HG03558 (cell line): Measurements from ENCODE around the gene EDEM3.

Source experiments
- ATAC-seq: cut with Tn5 transposase; IDR thresholded peaks from one replicate; pipeline ENCODE4 v1.9.1; 2021; ENCODE audit warnings: moderate number of reproducible peaks; ENCODE audit not compliant: unreplicated experiment; ENCODE audit errors: extremely low read depth

EDEM3 gene

GRCh38 chr1:184743062-184743756 is 11.4 kb downstream of the EDEM3 start:
- ATAC-seq: no peak

DNA sequence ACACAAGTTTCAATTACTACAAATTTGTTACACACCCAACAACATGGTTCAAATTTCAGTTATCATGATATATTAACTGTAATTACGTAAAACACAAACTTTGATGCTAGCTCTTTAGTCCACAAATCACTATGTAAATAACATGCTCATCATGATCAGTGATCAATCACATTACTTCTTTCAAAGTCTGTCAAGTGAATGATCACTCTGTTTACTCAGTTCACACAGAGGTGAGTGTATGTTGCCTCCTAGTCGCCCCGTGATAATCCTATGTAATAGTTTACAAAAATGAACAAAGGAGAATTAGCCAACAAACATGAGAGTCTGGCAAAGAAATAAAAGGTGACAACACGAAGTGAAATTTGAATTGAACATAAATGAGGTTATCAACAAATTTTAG is 14.3 kb downstream of the EDEM3 start:
- ATAC-seq: no peak

- no peak for ATAC-seq
Measured at GRCh38 chr1:184739796-184740195, 14.9 kb downstream of the EDEM3 start.

DNA sequence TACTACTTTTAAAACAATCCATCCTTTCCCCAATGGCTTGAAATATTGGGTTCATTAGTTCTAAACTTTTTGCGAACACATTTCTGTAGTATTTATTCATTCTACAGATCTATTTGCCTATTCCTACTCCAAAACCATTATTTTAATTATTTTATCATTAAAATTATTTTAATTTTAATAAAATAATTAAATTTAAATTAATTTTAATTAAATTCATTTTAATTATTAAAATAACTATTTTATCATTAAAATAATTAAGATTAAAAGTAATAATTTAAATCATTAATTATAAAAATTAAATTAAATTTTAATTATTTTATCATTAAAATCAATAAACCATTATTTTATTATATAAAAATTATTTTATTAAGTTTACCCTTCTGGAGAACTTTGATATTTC is 15.6 kb downstream of the EDEM3 start:
- no peak for ATAC-seq

GRCh38 chr1:184734980-184735379 is 19.7 kb downstream of the EDEM3 start:
- ATAC-seq: no peak

DNA sequence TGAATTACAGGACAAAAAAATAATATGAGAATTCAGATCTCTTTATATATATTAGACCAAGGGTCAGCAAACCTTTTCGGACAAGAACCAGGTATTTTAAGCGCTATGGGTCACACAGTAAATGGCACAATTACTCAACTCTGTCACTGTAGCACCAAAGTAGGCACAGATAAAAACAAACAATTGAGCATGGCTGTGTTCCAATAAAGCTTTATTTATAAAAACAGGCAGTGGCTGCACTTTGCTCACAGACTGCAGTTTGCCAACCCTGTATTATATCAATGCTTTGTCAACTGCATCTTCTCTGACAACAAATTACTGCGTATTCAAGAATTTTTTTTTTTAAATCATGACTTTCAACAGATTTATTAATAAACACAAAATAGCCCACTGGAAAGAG is 29.8 kb downstream of the EDEM3 start:
- ATAC-seq: no peak

- no peak for ATAC-seq
Measured at GRCh38 chr1:184716158-184716557, 38.5 kb downstream of the EDEM3 start.

- ATAC-seq: no peak
Measured at GRCh38 chr1:184709418-184709817, 45.2 kb downstream of the EDEM3 start.

GRCh38 chr1:184708084-184708676 is 46.5 kb downstream of the EDEM3 start:
- ATAC-seq: no peak

- ATAC-seq: no peak
Measured at GRCh38 chr1:184705271-184705670, 49.4 kb downstream of the EDEM3 start.

DNA sequence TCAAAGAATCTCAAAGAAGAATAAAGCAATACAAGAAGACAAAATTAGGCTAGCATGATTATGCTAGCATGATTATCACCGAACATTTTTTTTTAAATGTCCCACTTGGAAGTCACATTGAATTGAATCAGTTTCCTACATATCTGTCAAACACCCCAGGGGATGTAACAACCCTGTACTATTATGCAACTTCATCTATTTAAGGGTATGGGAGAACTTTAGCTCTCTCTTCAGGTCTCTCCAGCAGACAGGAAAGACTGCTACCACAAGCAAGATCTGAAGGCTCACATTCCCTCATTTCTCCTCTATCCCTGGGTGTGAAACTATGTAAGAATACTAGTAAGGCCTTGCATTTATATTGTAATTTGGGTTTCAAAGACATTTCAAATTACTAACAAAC is 52.8 kb downstream of the EDEM3 start:
- no peak for ATAC-seq

DNA sequence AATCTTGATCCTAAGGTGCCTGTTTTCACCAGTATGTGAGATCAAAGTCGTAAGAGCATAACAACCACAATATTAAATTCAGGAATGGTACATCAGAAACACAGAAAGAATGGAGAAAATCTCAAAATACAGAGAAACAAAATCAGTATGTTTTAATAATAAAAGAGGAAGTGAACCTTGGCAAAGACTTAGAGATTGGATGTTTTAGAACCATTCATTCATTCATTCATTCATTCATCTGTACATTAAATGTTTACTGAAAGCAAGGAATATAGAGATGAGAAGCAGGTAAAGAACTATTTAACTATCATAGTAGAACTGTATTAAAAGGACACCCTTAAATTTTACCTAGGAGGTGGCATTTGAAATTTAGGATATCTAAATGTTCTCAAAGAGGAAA is 55.7 kb downstream of the EDEM3 start:
- no peak for ATAC-seq

- ATAC-seq: no peak
Measured at GRCh38 chr1:184698016-184698415, 56.6 kb downstream of the EDEM3 start.

- no peak for ATAC-seq
Measured at GRCh38 chr1:184696403-184696802, 58.3 kb downstream of the EDEM3 start.

DNA sequence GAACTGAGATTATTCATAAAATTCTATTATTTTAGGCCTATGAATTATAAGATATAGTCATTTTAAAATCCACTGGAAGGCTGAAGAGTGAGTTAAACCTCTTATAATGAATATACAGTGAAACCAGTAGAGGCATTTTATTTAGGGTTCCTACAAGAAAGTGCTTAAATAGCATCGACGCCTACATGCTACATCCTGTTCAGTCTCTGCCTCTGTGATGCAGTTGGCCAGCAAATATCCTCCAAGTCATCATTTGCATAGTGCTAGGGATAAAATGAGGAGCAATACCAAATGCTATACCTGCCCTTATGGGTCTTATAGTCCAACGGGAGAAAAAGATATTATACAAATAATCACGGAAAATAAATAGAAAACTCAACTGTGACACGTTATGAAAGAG is 59.6 kb downstream of the EDEM3 start:
- ATAC-seq: no peak

DNA sequence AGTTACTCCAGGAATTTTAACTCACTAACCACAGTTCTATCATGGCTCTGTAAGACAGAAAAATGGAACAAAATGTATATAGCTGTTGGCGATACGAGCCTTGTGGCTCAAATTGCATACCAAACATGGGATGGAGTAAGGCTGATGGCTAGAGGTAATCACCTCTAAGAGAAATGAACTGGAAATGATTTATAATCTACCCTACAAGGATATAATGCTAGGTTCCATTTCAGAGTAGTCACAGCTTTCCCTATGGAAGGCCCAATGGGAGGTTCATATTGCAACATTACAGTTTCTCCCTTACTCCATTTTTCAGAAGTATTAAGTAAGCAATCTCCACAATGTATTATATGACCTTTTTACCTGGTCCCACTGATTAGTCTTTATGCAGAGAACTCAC is 61.6 kb downstream of the EDEM3 start:
- no peak for ATAC-seq

- ATAC-seq: no peak
Measured at GRCh38 chr1:184691719-184692324, 62.8 kb downstream of the EDEM3 start.

GRCh38 chr1:184686540-184686939 is 68.1 kb downstream of the EDEM3 start:
- ATAC-seq: no peak

GRCh38 chr1:184685116-184685515 is 69.5 kb downstream of the EDEM3 start:
- no peak for ATAC-seq

- no peak for ATAC-seq
Measured at GRCh38 chr1:184684285-184685074, 70.2 kb downstream of the EDEM3 start.

- ATAC-seq: no peak
Measured at GRCh38 chr1:184682956-184683355, 71.7 kb downstream of the EDEM3 start.
